Adrenal gland (tissue), 5 donors: Measurements from ENCODE around the gene NIM1K.

Source experiments
- POLR2A ChIP-seq, 2 donors: fragments of 450-650 bp; IDR thresholded peaks; one replicate each; pipeline ENCODE4 v1.6.1; 2017; ENCODE audit warnings: antibody characterized with exemption in 2 of 2, mild to moderate bottlenecking in 2 of 2, moderate library complexity in 1 of 2
- TF ChIP-seq, protein P1 (sequence below), 6 experiments: fragments of 450-650 bp in 4 of 6; fragments of 200-600 bp in 2 of 6; sonication (generic) in 1 of 6; IDR thresholded peaks; 1 replicate in 5 of 6; 2 replicates in 1 of 6; pipeline versions ENCODE4 v1.5.1 to v1.8.0; 2016 to 2021; ENCODE audit warnings: antibody characterized with exemption in 6 of 6, mild to moderate bottlenecking in 2 of 6, moderate library complexity in 1 of 6
- donor health status: DM: no; HTN: no; CAD: no.

DNA sequence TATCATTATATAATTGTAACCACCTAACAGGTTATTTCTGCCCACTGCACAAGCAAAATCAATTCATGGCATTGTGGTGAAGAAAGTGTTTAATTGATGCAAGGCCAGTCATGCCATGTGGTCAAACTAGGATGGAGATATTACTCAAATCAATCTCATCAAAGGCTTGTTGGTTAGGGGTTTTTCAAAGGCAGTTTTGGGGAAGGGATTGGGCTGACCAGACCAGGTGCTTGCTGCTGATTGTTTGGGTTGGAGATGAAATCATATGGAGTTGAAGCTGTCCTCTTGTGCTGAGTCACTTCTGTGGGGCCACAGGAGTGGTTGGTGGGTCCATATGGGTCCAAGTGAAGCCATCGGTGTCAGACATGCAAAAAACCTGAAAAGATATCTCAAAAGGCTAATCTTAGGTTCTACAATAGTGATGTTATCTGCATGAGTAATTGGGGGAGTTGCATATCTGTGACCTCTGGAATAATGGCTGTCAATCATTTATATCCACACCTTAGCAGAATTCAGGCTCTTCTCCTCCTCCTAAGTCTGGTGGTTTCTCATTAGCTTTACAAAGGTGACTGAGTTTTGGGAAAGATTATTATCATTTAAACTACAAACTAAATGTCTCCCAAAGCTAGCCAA, 76.3 kb downstream of the NIM1K start:
- TF ChIP-seq, protein P1, sequence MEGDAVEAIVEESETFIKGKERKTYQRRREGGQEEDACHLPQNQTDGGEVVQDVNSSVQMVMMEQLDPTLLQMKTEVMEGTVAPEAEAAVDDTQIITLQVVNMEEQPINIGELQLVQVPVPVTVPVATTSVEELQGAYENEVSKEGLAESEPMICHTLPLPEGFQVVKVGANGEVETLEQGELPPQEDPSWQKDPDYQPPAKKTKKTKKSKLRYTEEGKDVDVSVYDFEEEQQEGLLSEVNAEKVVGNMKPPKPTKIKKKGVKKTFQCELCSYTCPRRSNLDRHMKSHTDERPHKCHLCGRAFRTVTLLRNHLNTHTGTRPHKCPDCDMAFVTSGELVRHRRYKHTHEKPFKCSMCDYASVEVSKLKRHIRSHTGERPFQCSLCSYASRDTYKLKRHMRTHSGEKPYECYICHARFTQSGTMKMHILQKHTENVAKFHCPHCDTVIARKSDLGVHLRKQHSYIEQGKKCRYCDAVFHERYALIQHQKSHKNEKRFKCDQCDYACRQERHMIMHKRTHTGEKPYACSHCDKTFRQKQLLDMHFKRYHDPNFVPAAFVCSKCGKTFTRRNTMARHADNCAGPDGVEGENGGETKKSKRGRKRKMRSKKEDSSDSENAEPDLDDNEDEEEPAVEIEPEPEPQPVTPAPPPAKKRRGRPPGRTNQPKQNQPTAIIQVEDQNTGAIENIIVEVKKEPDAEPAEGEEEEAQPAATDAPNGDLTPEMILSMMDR (IDR thresholded peaks at IDR 0.05) = no peak
- no peak for TF ChIP-seq POLR2A (IDR thresholded peaks at IDR 0.05)
